Endothelial cell (in vitro differentiated cells): ENCODE data around the gene GGA2. TPM values are rescaled to one million over a fixed set of nuclear protein-coding genes. Genes with fewer than 3 reads are reported as not detected.

Experiments used
- DNase-seq: peaks from one replicate; pipeline ENCODE4 v3.0.0; 2021; ENCODE audit warnings: low spot score
- H3K27ac Mint-ChIP-seq: one replicate; pipeline ENCODE4 v1.8.0; 2021; ENCODE audit warnings: mixed read lengths, inconsistent platforms; ENCODE audit not compliant: unreplicated experiment
- H3K27me3 Mint-ChIP-seq: one replicate; pipeline ENCODE4 v1.8.0; 2021; ENCODE audit warnings: mild to moderate bottlenecking, moderate library complexity, mixed read lengths, inconsistent platforms; ENCODE audit not compliant: unreplicated experiment
- H3K36me3 Mint-ChIP-seq: one replicate; pipeline ENCODE4 v1.8.0; 2021; ENCODE audit warnings: mild to moderate bottlenecking, low read depth, mixed read lengths, inconsistent platforms; ENCODE audit not compliant: unreplicated experiment
- H3K4me1 Mint-ChIP-seq: one replicate; pipeline ENCODE4 v1.8.0; 2021; ENCODE audit warnings: mild to moderate bottlenecking, mixed read lengths, inconsistent platforms; ENCODE audit not compliant: unreplicated experiment
- H3K4me3 Mint-ChIP-seq: one replicate; pipeline ENCODE4 v1.8.0; 2021; ENCODE audit warnings: mild to moderate bottlenecking, mixed read lengths, inconsistent platforms; ENCODE audit not compliant: unreplicated experiment
- H3K9me3 Mint-ChIP-seq: one replicate; pipeline ENCODE4 v1.8.0; 2021; ENCODE audit warnings: mixed read lengths, inconsistent platforms; ENCODE audit not compliant: unreplicated experiment
- CTCF ChIP-seq: fragments of 200-600 bp; sonication (generic); IDR thresholded peaks from one replicate; pipeline ENCODE4 v1.5.0; 2021; ENCODE audit warnings: antibody characterized with exemption; ENCODE audit not compliant: unreplicated experiment
- total RNA-seq: library from RNA; stranded (reverse); fragmentation: NEBNext Ultra II Directional; extraction: Animal tissue kit (Norgen Biotek cat#: 25700); gene quantifications from one replicate; pipeline ENCODE4 v1.2.1, GENCODE V29; 2021; ENCODE audit not compliant: unreplicated experiment

GGA2 gene
- total RNA-seq, 1 donor from 2014 or later: 65.1 TPM

- H3K27me3 Mint-ChIP-seq: peaks cover 3% of the 10 kb centered on the region
- peaks cover 16% of the 10 kb centered on the region for H3K36me3 Mint-ChIP-seq
Observed at GRCh38 chr16:23530062-23530461, 19.8 kb upstream of the GGA2 start.

GRCh38 chr16:23528644-23529310 lies 18.5 kb upstream of the GGA2 start:
- Mint-ChIP-seq H3K36me3 (peaks cover 21% of the 10 kb centered on the region), H3K9me3 (no peaks in the 10 kb centered on the region), H3K4me1 (no peaks in the 10 kb centered on the region), H3K4me3 (no peak overlapping the region), H3K27me3 (peaks cover 3% of the 10 kb centered on the region), H3K27ac (no peak overlapping the region)
- no peak for DNase-seq
- no peak for TF ChIP-seq CTCF

More at GRCh38 chr16:23530062-23530461, 19.8 kb upstream of the GGA2 start:
- TF ChIP-seq CTCF: no peak
- Mint-ChIP-seq H3K4me1 (no peaks in the 10 kb centered on the region), H3K27ac (no peak overlapping the region), H3K4me3 (no peak overlapping the region), H3K9me3 (no peaks in the 10 kb centered on the region)
- DNase-seq: no peak

GRCh38 chr16:23527961-23528643 lies 17.8 kb upstream of the GGA2 start:
- Mint-ChIP-seq H3K27ac (no peak overlapping the region), H3K27me3 (peaks cover 3% of the 10 kb centered on the region), H3K36me3 (peaks cover 23% of the 10 kb centered on the region), H3K9me3 (no peaks in the 10 kb centered on the region), H3K4me1 (no peaks in the 10 kb centered on the region), H3K4me3 (no peak overlapping the region)
- no peak for TF ChIP-seq CTCF
- DNase-seq: no peak

GRCh38 chr16:23524886-23525285 lies 14.6 kb upstream of the GGA2 start:
- no peak for DNase-seq
- peaks cover 25% of the 10 kb centered on the region for H3K36me3 Mint-ChIP-seq

More at GRCh38 chr16:23524886-23525285, 14.6 kb upstream of the GGA2 start:
- Mint-ChIP-seq H3K4me3 (no peak overlapping the region), H3K27ac (no peak overlapping the region), H3K27me3 (peaks cover 6% of the 10 kb centered on the region), H3K9me3 (no peaks in the 10 kb centered on the region), H3K4me1 (no peaks in the 10 kb centered on the region)
- TF ChIP-seq CTCF: no peak
